ENCODE data around the gene ZNF580. TPM values are rescaled to one million over a fixed set of nuclear protein-coding genes. Genes with fewer than 3 reads are reported as not detected.

Gene ZNF580
- total RNA-seq, 1 donor from 2014 or later: 7.5 TPM

DNA sequence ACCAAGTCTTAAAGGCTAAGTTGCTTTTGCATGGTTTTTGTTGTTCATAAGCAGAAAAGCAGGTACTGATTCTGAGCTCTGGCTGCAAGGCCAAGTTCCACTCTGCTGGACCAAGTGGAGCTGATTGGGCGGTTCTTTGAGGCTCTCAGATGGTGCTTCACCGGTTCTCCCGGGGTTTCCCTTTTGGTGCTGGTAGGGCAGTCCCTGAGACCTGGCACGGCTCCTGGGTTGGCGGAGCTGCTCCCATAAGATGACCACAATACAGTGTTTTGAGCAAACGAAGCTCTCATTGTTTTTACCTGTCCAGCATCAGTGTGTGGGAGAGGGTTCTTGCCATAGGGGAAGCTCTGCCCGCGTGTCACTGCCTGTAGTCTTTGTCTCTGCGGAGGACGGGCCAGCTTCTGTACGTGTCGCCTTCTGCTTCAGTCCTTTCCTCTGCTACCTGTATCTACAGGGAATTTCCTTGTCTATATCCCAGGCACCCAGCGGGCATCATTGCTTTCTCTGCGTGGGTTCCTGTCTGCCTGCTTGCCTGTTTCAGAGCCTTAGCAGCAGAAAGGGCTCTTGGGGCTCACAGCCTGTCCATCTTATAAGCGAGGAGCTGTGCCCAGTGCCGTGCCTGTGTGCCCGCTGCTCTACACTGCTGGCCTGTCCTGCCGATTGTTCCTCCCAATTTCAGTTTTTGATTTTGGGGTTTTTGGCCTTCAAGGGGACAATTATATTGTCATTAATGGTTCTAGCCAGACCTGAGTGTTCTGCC, 16.4 kb downstream of the ZNF580 start:
- ATAC-seq (no peak), DNase-seq (ENCODE audit: low spot score) (no peak)

DNA sequence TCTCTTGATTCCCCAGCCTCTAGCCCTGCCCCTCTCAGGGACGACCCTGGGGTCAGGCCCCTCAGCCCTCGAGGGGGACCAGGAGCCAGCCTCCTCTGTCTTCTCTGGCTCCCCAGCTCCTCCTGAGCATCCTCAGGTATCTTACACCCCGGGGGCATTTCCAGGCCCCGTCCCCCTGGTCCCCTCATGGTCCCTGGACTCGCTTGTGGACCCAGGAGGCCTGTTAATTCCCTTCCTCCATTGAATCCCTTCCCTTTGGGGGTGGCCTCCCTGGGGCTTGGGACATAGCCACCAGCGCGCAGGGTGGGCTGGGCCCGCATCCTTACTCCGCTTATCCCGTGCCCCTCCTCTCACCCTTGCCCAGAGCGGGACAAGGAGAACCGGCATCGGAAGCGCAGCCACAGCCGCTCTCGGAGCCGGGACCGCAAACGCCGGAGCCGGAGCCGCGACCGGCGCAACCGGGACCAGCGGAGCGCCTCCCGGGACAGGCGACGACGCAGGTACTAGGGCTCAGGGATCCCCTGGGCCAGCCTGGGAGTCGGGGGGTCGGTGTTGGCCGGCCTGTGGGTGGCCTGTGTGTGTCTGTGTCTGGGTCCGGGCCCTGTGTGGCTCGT, 18.2 kb downstream of the ZNF580 start:
- no peak for DNase-seq (ENCODE audit: low spot score)
- no peak for ATAC-seq

DNA sequence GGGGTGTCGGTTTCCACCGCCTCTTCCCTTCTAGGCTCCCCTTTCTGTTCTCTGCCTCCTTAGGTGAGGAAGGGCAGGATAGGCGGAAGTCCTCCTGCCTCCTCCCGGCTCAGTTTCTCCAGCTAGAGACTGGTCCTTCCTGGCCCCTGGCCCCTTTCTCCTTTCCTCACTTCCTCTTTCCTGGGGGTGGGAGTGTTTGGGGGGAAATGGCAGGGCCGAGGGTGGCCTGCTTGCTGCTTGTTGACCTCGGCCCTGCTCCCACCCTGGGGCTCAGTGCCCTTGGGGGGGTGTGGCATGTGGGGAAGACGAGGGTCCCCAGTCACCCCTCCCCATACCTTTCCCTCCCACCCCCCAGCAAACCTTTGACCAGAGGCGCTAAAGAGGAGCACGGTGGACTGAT, 19.0 kb downstream of the ZNF580 start:
- ATAC-seq (no peak), DNase-seq (ENCODE audit: low spot score) (no peak)

DNA sequence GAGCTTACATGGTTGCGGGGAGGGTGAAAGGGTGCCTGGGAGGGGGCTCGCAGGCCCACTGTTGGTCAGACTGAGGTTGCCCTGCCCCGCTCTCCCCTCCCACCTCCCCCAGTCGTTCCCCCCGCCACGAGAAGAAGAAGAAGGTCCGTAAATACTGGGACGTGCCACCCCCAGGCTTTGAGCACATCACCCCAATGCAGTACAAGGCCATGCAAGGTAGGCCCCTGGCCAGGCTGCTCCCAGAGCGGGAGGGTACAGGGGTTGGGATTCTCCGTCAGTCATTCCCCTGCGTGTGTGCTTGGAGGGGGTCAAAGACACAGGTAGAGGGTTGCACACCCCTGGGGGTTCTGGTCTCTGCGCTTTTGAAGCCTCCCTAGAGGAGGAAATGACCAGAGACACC, 19.6 kb downstream of the ZNF580 start:
- no peak for ATAC-seq
- DNase-seq (ENCODE audit: low spot score): no peak

DNA sequence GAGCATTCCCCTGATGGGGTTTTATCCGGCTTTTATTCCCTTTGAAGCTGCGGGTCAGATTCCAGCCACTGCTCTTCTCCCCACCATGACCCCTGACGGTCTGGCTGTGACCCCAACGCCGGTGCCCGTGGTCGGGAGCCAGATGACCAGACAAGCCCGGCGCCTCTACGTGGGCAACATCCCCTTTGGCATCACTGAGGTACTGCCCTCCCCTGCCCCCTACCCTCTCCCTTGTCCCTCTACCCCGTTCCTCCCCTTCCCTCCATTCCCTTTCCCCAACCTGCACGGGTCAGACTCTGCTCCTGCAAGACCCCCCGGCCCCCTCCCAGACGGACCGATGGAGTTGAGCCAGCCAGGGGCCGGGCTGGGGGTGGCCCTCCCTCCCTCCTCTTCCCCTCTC, 20.2 kb downstream of the ZNF580 start:
- no peak for DNase-seq (ENCODE audit: low spot score)
- ATAC-seq: no peak

DNA sequence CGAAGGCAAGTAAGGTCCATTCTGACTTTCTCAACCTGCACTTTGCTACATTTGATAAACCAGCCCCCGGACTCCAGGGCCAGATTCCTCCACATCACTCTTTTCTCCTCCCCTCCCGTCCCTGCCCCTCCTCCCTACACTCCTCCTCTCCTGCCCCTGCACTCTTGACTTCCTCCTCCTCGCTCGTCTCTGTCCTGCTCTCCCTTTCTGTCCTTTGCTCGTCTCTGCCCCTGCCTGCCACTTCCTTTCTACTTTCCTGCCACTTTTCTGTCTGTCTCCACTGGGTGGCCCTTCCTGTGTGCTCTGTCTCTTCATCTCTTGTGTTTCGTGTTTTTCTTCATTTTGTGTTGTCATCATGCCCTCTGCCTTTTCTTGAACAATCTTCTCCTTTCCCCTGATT, 21.0 kb downstream of the ZNF580 start:
- DNase-seq (ENCODE audit: low spot score) (no peak), ATAC-seq (no peak)

DNA sequence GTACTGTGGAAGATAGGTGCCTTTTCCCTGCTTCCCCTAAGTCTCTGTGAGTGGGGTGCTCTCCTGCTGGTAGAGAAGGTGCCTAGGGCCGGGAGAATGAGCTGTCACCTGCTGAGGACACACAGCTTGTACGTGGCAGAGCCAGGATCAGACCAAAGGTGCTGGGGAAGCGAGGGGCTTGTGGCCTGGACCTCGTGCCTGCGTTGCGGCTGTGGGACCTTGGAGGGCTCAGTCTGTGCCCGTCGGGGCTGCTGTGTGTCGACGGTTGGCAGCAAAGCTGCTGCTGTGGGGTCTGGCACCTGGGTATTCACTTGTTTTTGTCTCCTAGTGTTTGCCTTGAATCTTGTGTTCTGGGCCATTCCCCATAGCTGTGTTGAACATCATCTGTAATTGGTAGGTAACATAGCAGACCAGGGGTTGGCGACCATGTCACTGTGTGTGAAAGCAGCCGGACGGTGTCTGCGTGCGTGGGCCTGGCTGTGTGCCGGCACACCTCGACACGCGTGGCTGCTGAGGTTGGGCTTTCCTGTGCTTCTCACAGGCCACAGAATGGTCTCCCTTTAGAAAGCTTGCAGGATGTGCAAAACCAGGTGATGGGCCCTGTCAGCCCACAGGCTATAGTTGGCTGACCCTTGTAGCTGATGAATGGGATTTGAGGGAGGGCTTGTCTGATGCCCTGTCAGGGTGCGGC, 23.2 kb downstream of the ZNF580 start:
- DNase-seq (ENCODE audit: low spot score) (no peak), ATAC-seq (no peak)

DNA sequence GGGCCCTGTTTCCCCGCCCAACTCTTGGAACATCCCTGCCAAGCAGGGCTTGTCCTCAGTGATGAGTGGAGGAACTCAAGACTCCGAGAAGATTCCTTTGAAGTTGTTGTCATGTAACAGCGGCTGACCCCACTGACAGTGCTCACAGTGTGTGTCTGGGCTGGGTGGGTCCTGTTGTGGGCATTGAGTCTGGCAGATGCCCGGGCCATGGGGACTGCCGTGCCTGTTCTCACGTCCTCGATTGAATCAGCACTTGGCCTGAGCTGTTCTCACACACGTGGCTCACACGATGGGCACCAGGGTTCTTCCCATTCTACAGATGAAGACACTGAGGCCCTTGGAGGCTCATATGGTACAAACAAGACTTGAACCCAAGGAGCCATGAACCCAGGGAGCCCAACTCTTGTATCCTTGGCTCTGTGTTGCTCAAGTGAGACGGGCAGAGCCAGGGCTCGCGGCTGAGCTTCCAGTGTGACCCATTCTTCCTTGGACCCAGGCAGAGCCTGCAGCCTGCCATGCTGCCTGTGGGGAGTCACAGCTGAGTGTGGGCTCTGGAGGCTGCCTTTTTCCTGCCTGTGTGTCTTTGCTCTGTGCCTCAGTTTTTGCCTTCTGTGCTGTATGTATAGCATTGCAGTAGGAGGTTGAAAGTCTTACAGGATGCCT, 25.7 kb downstream of the ZNF580 start:
- DNase-seq (ENCODE audit: low spot score) (no peak), ATAC-seq (no peak)

DNA sequence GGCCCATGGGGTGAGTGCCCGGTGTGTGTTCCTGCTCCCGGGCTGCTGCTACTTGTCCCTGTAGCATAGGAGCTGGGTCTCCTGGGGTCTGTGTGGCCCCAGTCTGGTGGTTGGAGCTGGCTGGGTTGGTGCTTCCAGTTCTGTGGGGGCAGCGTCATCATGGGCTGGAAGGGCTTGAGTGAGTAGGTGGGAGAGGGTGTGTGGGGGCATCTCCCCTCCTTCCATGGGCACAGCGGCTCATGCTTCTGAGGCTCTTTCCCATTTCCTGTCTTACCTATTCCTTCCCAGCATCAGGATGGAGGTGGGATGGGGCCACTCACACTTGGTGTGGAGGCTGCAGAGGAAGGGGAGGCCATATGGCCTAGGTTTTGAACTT, 26.2 kb downstream of the ZNF580 start:
- no peak for ATAC-seq
- DNase-seq (ENCODE audit: low spot score): no peak

DNA sequence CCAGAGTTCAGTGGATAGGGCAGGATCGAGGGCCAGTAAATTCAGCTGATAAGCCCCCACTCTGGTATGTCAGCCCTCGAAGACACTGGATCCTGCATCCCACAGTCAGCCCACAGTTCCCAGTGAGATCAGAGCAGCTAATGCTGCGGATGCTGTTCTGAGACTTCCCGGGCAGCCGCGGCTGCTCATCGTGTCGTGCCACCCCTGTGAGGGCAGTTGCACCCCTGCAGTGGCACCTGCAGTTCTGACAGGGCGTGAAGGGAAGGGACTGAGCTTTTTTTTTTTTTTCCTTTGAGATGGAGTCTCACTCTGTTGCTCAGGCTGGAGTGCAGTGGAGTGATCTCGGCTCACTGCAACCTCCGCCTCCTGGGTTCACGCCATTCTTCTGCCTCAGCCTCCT, 26.7 kb downstream of the ZNF580 start:
- ATAC-seq (no peak), DNase-seq (ENCODE audit: low spot score) (no peak)

DNA sequence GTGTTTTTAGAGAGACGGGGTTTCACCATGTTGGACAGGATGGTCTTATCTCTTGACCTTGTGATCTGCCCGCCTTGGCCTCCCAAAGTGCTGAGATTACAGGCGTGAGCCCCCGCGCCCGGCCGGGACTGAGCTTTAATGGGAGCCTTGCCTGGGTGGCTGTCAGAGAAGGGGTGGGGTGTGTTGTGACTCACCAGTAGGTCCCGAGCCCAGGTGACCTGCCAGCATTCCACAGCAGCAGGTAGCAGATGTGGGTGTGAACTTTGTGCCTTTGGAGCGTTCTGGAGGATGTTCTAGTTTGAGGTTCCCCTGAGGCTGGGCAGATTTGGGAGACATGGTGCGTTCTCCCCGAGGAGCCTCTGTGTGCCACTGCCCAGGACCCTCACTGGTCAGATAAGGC, 27.2 kb downstream of the ZNF580 start:
- ATAC-seq (no peak), DNase-seq (ENCODE audit: low spot score) (no peak)

DNA sequence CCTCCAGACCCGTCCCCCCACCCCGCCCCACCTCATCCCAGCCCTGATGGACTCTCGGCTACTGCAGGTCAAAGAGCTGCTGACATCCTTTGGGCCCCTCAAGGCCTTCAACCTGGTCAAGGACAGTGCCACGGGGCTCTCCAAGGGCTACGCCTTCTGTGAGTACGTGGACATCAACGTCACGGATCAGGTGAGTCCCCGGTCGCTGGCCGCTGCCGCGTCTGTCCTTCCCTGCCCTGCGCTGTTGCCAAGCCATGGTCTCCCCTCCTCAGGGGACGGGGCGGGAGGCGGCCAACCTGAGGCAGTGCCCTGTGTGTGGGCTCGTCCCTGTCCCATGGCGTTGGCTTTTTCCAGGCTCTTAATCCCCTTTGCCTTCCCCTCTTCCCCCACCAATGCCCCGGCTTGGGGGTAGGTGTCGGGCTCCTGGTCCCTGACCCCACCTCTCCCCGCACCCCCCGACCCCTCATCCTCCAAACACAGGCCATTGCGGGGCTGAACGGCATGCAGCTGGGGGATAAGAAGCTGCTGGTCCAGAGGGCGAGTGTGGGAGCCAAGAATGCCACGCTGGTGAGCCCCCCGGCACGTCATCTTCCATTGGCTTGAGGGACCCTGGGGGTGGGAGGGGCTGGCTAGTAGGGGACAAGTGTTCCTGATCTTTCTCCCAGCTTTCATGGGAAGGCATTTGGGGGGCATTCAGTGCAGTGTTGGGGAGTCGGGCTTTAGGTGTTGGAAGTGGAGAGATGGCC, 28.0 kb downstream of the ZNF580 start:
- ATAC-seq (no peak), DNase-seq (ENCODE audit: low spot score) (no peak)

DNA sequence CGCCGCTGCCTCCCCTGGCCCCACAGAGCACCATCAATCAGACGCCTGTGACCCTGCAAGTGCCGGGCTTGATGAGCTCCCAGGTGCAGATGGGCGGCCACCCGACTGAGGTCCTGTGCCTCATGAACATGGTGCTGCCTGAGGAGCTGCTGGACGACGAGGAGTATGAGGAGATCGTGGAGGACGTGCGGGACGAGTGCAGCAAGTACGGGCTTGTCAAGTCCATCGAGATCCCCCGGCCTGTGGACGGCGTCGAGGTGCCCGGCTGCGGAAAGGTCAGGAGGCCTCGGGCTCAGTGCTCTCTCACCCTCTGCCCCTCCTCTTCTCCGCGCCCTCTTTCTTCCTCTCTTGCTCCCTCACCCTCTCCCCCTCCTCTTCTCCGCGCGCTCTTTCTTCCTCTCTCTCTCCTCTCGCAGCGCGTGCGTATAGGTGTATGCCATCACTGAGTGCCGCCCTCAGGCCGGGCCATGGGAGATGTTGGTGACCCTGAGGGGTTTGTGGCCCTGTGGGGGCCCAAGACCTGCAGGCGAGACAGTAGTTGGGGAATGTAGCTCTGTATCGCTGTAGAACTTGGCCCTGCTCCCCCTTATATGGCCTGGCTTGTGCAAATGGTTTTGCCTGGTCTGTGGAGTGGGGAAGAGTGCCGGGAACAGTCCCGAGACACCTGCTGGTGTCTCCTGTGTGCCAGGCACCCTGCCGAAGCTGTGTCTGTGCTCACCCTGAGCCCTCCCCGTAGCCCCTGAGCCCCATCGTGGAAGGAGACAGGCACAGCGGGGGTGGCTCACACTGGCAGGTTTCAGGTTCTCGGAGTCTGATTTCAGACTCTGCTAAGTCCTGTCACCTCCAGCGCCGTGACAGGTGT, 28.8 kb downstream of the ZNF580 start:
- DNase-seq (ENCODE audit: low spot score): no peak
- no peak for ATAC-seq

DNA sequence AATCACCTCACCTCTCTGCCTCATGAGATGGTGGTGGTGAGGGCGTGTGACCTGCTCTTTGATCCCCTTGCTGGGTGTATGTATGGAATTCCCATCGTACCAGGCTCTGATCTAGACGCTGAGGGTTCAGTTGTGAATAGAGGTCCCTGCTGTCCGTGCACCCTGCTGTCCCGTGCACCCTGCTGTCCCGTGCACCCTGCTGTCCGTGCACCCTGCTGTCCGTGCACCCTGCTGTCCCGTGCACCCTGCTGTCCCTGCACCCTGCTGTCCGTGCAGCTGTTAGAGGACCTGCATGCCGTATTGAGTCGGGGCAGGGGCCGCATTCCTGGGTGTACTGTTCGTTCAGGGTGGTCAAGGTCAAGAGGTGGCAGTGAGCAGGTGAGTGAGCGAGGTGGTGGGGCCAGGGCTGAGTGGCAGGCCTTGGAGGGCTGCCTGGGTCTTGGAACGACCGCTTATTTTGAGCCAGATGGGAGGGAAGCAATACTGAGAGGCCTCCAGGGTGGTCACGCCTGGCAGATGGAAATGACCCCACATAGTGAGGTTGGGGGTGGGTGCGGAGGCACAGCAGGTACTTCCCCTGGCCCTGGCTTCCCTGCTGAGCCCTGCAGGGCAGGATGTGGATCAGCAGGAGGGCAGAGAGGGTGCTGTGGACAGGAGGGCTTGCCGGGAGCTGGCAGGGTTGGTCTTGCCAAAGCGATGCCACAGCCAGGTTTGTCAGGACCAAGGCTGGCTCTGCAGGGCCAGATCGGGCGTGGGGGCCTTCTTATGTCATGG, 29.7 kb downstream of the ZNF580 start:
- ATAC-seq: no peak
- DNase-seq (ENCODE audit: low spot score): peak; percentile 68

DNA sequence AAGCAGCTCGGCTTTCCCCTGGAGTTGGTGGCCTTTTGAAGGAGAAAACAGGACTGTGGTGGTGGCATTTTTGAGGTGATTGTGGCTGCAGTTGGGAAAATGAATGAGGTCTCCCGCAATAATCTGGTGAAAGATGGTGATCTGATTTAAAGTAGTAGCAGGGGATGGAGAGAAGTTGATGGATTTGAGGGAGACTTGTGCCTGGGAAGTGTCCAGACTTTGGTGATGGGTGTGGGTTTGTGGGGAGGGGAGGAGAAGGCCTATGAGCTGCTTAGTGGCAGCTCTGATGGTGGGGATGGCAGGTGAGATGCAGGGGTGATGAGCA, 30.2 kb downstream of the ZNF580 start:
- DNase-seq (ENCODE audit: low spot score) (no peak), ATAC-seq (no peak)

DNA sequence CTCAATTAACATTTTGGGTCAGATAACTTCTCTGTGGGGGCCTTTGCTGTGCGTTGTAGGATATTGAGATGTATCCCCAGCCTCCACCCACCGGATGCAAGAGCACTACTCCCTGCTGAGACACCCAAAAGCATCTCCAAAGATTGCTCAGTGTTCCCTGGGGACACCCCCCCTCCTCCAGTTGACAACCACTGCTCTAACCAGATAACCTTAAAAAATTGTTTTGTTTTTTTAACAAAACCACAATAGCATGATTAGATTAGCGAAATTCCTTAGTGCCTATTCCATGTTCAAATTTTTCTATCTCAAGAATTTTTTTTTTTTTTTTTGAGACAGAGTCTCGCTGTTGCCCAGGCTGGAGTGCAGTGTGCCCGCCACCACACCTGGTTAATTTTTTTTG, 31.6 kb downstream of the ZNF580 start:
- ATAC-seq (no peak), DNase-seq (ENCODE audit: low spot score) (no peak)

DNA sequence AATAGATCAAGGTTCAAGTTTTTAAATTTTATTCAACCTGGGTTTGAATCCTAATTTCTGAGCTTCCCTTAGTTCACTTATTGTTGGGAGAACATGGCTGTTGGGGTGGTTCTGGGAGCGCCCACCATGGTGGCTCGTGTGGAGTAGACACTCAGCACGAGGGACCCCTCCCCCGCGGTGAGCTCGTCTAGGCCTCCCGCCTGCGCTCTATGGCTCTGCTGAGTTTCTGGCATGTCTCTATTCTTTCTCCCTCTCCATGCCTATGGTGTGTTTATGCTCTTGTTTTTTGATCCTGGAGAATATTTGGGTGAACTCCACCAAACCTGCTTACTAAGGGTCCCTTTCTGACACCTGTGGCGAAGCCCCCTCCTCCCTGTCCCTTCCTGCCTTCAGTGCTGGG, 32.7 kb downstream of the ZNF580 start:
- ATAC-seq: no peak
- DNase-seq (ENCODE audit: low spot score): no peak

DNA sequence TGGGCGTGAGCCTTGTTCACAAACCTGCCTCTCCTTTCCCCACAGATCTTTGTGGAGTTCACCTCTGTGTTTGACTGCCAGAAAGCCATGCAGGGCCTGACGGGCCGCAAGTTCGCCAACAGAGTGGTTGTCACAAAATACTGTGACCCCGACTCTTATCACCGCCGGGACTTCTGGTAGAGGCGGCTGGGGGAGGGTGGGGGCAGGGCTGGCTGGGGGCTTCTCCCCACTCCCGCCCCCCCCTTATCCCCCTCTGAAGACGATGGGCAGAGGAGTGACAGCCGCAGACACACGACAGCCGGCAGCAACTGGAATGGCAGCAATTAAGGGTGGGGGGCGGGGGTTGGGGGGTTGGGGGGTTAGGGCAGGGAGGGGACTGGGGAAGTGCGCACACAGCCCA, 33.1 kb downstream of the ZNF580 start:
- no peak for ATAC-seq
- no peak for DNase-seq (ENCODE audit: low spot score)

DNA sequence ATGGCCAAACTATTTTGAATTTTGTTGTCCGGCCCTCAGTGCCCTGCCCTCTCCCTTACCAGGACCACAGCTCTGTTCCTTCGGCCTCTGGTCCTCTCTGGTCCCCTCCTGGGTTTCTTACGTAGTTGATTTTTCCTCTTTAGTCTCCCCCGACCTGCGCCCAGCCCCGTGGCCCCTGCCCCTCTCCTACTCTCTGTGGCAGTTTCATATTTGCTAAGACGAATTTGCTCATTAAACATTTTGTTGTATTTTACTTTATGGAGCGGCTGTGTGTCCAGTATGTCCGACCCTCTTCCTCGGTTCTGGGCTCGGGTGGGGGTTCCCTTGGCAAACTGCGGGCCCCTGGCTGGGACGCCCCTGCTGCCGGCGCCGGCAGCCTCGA, 33.6 kb downstream of the ZNF580 start:
- no peak for ATAC-seq
- no peak for DNase-seq (ENCODE audit: low spot score)

Measured in left lobe of liver (tissue), 2 donors.